ENCODE measurements around the gene DCST2. TPM values are rescaled to one million over a fixed set of nuclear protein-coding genes. Genes with fewer than 3 reads are reported as not detected.

The DCST2 gene
- total and polyA plus RNA-seq, 9 of the 15 experiments (the other 6 are each of a cell fraction or from before 2014, with no cell fraction given): 0.09 to 0.49 (median 0.11) TPM; not detected in 3

DNA sequence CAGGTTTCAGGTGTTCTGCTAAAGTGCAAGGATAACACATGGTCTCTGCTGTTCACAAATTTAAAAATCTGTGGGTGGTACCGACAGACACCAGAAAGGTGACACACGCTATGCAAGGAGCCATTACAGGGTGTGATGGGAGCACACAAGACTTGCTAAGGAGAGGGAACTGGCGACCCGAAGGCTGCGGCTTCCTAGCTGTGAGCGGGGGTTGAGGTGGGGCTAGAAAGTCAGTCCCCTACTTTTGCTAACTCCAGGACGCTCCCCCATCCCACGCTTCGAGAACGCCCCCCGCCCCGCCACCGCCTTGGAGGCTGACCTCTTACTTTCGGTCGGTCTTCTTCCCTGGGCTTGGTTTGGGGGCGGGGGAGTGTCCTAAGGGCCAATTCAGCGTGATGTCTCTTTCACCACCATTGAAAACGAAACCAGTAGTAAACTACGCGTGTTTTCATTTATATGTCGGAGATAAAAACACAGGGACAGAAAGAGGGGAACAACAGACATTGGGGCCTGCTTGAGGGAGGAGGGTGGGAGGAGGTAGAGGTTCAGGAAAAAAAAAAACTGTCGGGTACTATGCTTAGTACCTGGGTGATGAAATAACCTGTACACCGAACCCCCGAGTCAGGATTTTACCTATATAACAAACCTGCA lies 58.0 kb downstream of the DCST2 start (continued):
- TF ChIP-seq, protein P1, sequence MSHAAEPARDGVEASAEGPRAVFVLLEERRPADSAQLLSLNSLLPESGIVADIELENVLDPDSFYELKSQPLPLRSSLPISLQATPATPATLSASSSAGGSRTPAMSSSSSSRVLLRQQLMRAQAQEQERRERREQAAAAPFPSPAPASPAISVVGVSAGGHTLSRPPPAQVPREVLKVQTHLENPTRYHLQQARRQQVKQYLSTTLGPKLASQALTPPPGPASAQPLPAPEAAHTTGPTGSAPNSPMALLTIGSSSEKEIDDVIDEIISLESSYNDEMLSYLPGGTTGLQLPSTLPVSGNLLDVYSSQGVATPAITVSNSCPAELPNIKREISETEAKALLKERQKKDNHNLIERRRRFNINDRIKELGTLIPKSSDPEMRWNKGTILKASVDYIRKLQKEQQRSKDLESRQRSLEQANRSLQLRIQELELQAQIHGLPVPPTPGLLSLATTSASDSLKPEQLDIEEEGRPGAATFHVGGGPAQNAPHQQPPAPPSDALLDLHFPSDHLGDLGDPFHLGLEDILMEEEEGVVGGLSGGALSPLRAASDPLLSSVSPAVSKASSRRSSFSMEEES (CRISPR knock-in tag; IDR thresholded peaks at IDR 0.05): no peak
- TF ChIP-seq ATF3 (IDR thresholded peaks at IDR 0.05): peak; percentile 64; the same call in 1 of the 2 replicates
- TF ChIP-seq ATF3 (CRISPR knock-in tag; conservative IDR thresholded peaks at IDR 0.05): no peak
- TF ChIP-seq E2F3 (CRISPR knock-in tag; IDR thresholded peaks at IDR 0.05): no peak
- no peak for TF ChIP-seq ILF3 (IDR thresholded peaks at IDR 0.05; ENCODE audit: borderline replicate concordance)
- TF ChIP-seq TRIM24 (IDR thresholded peaks at IDR 0.05): no peak
- TF ChIP-seq TAF1 (IDR thresholded peaks at IDR 0.05; ENCODE audit: control insufficient read depth, extremely low read depth, insufficient read depth, low read length, severe bottlenecking): peak; percentile 36
- no peak for TF ChIP-seq HDAC8 (tag; IDR thresholded peaks at IDR 0.05)
- TF ChIP-seq NONO (IDR thresholded peaks at IDR 0.05; ENCODE audit: low read depth in 2 of 2, low read length in 1 of 2): 0 out of 4 replicates have a peak, but pooled peaks of 1 of the 2 experiments have one; percentile 10
- TF ChIP-seq, protein P2, sequence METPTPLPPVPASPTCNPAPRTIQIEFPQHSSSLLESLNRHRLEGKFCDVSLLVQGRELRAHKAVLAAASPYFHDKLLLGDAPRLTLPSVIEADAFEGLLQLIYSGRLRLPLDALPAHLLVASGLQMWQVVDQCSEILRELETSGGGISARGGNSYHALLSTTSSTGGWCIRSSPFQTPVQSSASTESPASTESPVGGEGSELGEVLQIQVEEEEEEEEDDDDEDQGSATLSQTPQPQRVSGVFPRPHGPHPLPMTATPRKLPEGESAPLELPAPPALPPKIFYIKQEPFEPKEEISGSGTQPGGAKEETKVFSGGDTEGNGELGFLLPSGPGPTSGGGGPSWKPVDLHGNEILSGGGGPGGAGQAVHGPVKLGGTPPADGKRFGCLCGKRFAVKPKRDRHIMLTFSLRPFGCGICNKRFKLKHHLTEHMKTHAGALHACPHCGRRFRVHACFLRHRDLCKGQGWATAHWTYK (CRISPR knock-in tag; IDR thresholded peaks at IDR 0.05): peak; percentile 62
- TF ChIP-seq BRD4 (IDR thresholded peaks at IDR 0.05): peak; percentile 77; the same call in 1 of the 2 replicates
- TF ChIP-seq ZBTB2 (IDR thresholded peaks at IDR 0.05): no peak
- peak; percentile 61 for TF ChIP-seq CHD1 (IDR thresholded peaks at IDR 0.05; ENCODE audit: low read length)
- no peak for TF ChIP-seq ZSCAN29 (IDR thresholded peaks at IDR 0.05)
- TF ChIP-seq ZNF324 (CRISPR knock-in tag; IDR thresholded peaks at IDR 0.05): no peak
- TF ChIP-seq GTF2E2 (tag; IDR thresholded peaks at IDR 0.05): peak; percentile 32; the same call in 1 of the 2 replicates
- no peak for TF ChIP-seq JUNB (CRISPR knock-in tag; conservative IDR thresholded peaks at IDR 0.05)
- no peak for TF ChIP-seq ZBTB5 (IDR thresholded peaks at IDR 0.05)
- 0 out of 2 replicates have a peak, but pooled peaks have one; percentile 6 for TF ChIP-seq KAT7 (CRISPR knock-in tag; IDR thresholded peaks at IDR 0.05; ENCODE audit: borderline replicate concordance)

All from K562 (cell line).